Measurements from ENCODE around the gene RBMS1.

Gene RBMS1

GRCh38 chr2:160232905-160233475 lies 260.6 kb downstream of the RBMS1 start:
- in situ Hi-C loops (cut with MboI; ENCODE audit: low sequenced_read_pairs) = no loop called here

GRCh38 chr2:160229591-160229990 lies 264.0 kb downstream of the RBMS1 start:
- in situ Hi-C loops (cut with MboI; ENCODE audit: low sequenced_read_pairs) = no loop called here

- in situ Hi-C loops (cut with MboI; ENCODE audit: low sequenced_read_pairs) = no loop called here
These were observed 265.3 kb downstream of the RBMS1 start for GRCh38 chr2:160228141-160228917.

- in situ Hi-C loops (cut with MboI; ENCODE audit: low sequenced_read_pairs) = no loop called here
These were observed 266.2 kb downstream of the RBMS1 start for GRCh38 chr2:160227293-160227915.

- in situ Hi-C loops (cut with MboI; ENCODE audit: low sequenced_read_pairs) = no loop called here
These were observed 267.2 kb downstream of the RBMS1 start for GRCh38 chr2:160226367-160226766.

- in situ Hi-C loops (cut with MboI; ENCODE audit: low sequenced_read_pairs) = no loop called here
These were observed 267.9 kb downstream of the RBMS1 start for GRCh38 chr2:160225722-160226121.

- in situ Hi-C loops (cut with MboI; ENCODE audit: low sequenced_read_pairs) = no loop called here
These were observed 269.1 kb downstream of the RBMS1 start for GRCh38 chr2:160224507-160224906.

- in situ Hi-C loops (cut with MboI; ENCODE audit: low sequenced_read_pairs) = no loop called here
These were observed 269.5 kb downstream of the RBMS1 start for GRCh38 chr2:160224060-160224459.

GRCh38 chr2:160223560-160223959 lies 270.0 kb downstream of the RBMS1 start:
- in situ Hi-C loops (cut with MboI; ENCODE audit: low sequenced_read_pairs) = no loop called here

- in situ Hi-C loops (cut with MboI; ENCODE audit: low sequenced_read_pairs) = no loop called here
These were observed 270.9 kb downstream of the RBMS1 start for GRCh38 chr2:160222546-160223283.

All from hTERT RPE-1 (cell line).